Caco-2 (cell line): ENCODE measurements around the gene STIM2. TPM values are rescaled to one million over a fixed set of nuclear protein-coding genes. Genes with fewer than 3 reads are reported as not detected.

Experiments used
- BruUV-seq: library from RNA; stranded (reverse); fragments of 400-500 nt; replicated peaks from 2 replicates; lab custom pipeline; 2021; lab: Mats Ljungman, UMichigan
- CTCF ChIA-PET: fragments of 300-600 bp; sonication (Branson Sonifier 250); formaldehyde crosslinking; loops from one replicate; lab custom pipeline; 2022; ENCODE audit warnings: antibody characterized with exemption; lab: Charles Lee
- POLR2A ChIA-PET: fragments of 300-600 bp; sonication (Branson Sonifier 250); formaldehyde crosslinking; loops from one replicate; lab custom pipeline; 2022; ENCODE audit warnings: antibody characterized with exemption; lab: Charles Lee
- DNase-seq, 2 experiments: peaks; one replicate each; pipeline versions ENCODE4 v3.0.0 to v3.0.0-alpha.2; 2020 to 2022
- H3K27me3 ChIP-seq: replicated peaks from 2 replicates; pipeline ENCODE4 v1.6.0; 2011; ENCODE audit warnings: low read length; ENCODE audit not compliant: control insufficient read depth, insufficient read depth
- H3K36me3 ChIP-seq: 2 replicates; pipeline ENCODE4 v1.5.1; 2011; ENCODE audit warnings: low read length; ENCODE audit not compliant: control insufficient read depth, insufficient read depth
- H3K4me1 ChIP-seq: fragments of 250-450 bp; sonication (Bioruptor Pico); 2 replicates; pipeline ENCODE4 v1.5.1; 2020; ENCODE audit warnings: mild to moderate bottlenecking
- H3K4me3 ChIP-seq: 2 replicates; pipeline ENCODE4 v1.5.1; 2011; ENCODE audit warnings: low read depth, mild to moderate bottlenecking, control low read depth, low read length
- H3K9me3 ChIP-seq: fragments of 250-450 bp; sonication (Bioruptor Pico); 2 replicates; pipeline ENCODE4 v1.5.1; 2020; ENCODE audit warnings: mild to moderate bottlenecking, moderate library complexity
- H3K27ac Mint-ChIP-seq: one replicate; pipeline ENCODE4 v1.8.0; 2022; ENCODE audit warnings: mixed read lengths; ENCODE audit not compliant: unreplicated experiment
- H3K27me3 Mint-ChIP-seq: one replicate; pipeline ENCODE4 v1.8.0; 2022; ENCODE audit warnings: mixed read lengths; ENCODE audit not compliant: insufficient read depth, unreplicated experiment
- H3K36me3 Mint-ChIP-seq: one replicate; pipeline ENCODE4 v1.8.0; 2022; ENCODE audit warnings: mild to moderate bottlenecking, mixed read lengths; ENCODE audit not compliant: insufficient read depth, unreplicated experiment
- H3K4me1 Mint-ChIP-seq: one replicate; pipeline ENCODE4 v1.8.0; 2022; ENCODE audit warnings: low read depth, mixed read lengths; ENCODE audit not compliant: unreplicated experiment
- H3K4me3 Mint-ChIP-seq: one replicate; pipeline ENCODE4 v1.8.0; 2022; ENCODE audit warnings: mild to moderate bottlenecking, moderate library complexity, mixed read lengths; ENCODE audit not compliant: unreplicated experiment
- H3K9me3 Mint-ChIP-seq: one replicate; pipeline ENCODE4 v1.8.0; 2022; ENCODE audit warnings: mixed read lengths; ENCODE audit not compliant: unreplicated experiment
- CTCF ChIP-seq, 2 experiments: fragments of 200-600 bp in 1 of 2; IDR thresholded peaks; 1 replicate in 1 of 2; 2 replicates in 1 of 2; pipeline versions ENCODE4 v1.5.1 to v1.8.0; 2011 to 2022; ENCODE audit warnings: antibody characterized with exemption in 1 of 2, control low read depth in 1 of 2, inconsistent platforms in 1 of 2, low read depth in 1 of 2, low read length in 1 of 2, mild to moderate bottlenecking in 1 of 2, moderate library complexity in 1 of 2; ENCODE audit not compliant: insufficient read depth in 1 of 2, severe bottlenecking in 1 of 2, unreplicated experiment in 1 of 2
- intact Hi-C: fragments of 100-400 bp; cut with micrococcal nuclease; formaldehyde crosslinking; loops from one replicate; pipeline ENCODE4 v1.10.0; 2022; ENCODE audit not compliant: unreplicated experiment
- total RNA-seq: library from RNA; stranded (reverse); gene quantifications from 2 replicates; pipeline ENCODE4 v1.2.3, GENCODE V29; 2022

STIM2 gene
- total RNA-seq, 1 experiment from 2014 or later: 27.2 TPM

GRCh38 chr4:27007507-27007906, 146.9 kb downstream of the STIM2 start:
- BruUV-seq: no TSS peak
- no peaks in the 10 kb centered on the region for H3K9me3 Mint-ChIP-seq

GRCh38 chr4:27008679-27009078, 148.0 kb downstream of the STIM2 start:
- intact Hi-C loops: no loop called here
- POLR2A ChIA-PET: no interaction called here

More at GRCh38 chr4:27007507-27007906, 146.9 kb downstream of the STIM2 start:
- Mint-ChIP-seq H3K4me3 (no peak overlapping the region), H3K36me3 (no peaks in the 10 kb centered on the region), H3K27me3 (no peaks in the 10 kb centered on the region), H3K4me1 (no peaks in the 10 kb centered on the region), H3K27ac (no peak overlapping the region)
- Histone ChIP-seq H3K9me3 (no peaks in the 10 kb centered on the region), H3K36me3 (no peaks in the 10 kb centered on the region), H3K4me1 (no peaks in the 10 kb centered on the region), H3K27me3 (no peaks in the 10 kb centered on the region), H3K4me3 (no peak overlapping the region)
- intact Hi-C loops: no loop called here
- CTCF ChIA-PET: no interaction called here
- POLR2A ChIA-PET: no interaction called here
- no peak for TF ChIP-seq CTCF (IDR thresholded peaks at IDR 0.05; ENCODE audit: insufficient read depth in 1 of 2, low read depth in 1 of 2, low read length in 1 of 2, severe bottlenecking in 1 of 2, unreplicated experiment in 1 of 2)
- DNase-seq: no peak

GRCh38 chr4:27009539-27009938, 148.9 kb downstream of the STIM2 start:
- CTCF ChIA-PET: no interaction called here
- H3K4me3 Mint-ChIP-seq: no peak overlapping the region

More at GRCh38 chr4:27008679-27009078, 148.0 kb downstream of the STIM2 start:
- H3K36me3 ChIP-seq: no peaks in the 10 kb centered on the region
- DNase-seq: no peak
- H3K9me3 Mint-ChIP-seq: no peaks in the 10 kb centered on the region
- no peak overlapping the region for H3K4me3 Mint-ChIP-seq
- H3K4me1 Mint-ChIP-seq: no peaks in the 10 kb centered on the region
- H3K27me3 ChIP-seq: no peaks in the 10 kb centered on the region
- H3K36me3 Mint-ChIP-seq: no peaks in the 10 kb centered on the region
- no peak overlapping the region for H3K4me3 ChIP-seq
- no peaks in the 10 kb centered on the region for H3K9me3 ChIP-seq
- no peak overlapping the region for H3K27ac Mint-ChIP-seq
- CTCF ChIA-PET: no interaction called here
- no TSS peak for BruUV-seq
- H3K4me1 ChIP-seq: no peaks in the 10 kb centered on the region
- TF ChIP-seq CTCF (IDR thresholded peaks at IDR 0.05; ENCODE audit: insufficient read depth in 1 of 2, low read depth in 1 of 2, low read length in 1 of 2, severe bottlenecking in 1 of 2, unreplicated experiment in 1 of 2): no peak
- H3K27me3 Mint-ChIP-seq: no peaks in the 10 kb centered on the region

More at GRCh38 chr4:27009539-27009938, 148.9 kb downstream of the STIM2 start:
- Histone ChIP-seq H3K4me1 (no peaks in the 10 kb centered on the region), H3K27me3 (no peaks in the 10 kb centered on the region), H3K4me3 (no peak overlapping the region), H3K9me3 (no peaks in the 10 kb centered on the region), H3K36me3 (no peaks in the 10 kb centered on the region)
- no peak for DNase-seq
- Mint-ChIP-seq H3K27ac (no peak overlapping the region), H3K36me3 (no peaks in the 10 kb centered on the region), H3K9me3 (no peaks in the 10 kb centered on the region), H3K4me1 (no peaks in the 10 kb centered on the region), H3K27me3 (no peaks in the 10 kb centered on the region)
- no TSS peak for BruUV-seq
- no peak for TF ChIP-seq CTCF (IDR thresholded peaks at IDR 0.05; ENCODE audit: insufficient read depth in 1 of 2, low read depth in 1 of 2, low read length in 1 of 2, severe bottlenecking in 1 of 2, unreplicated experiment in 1 of 2)
- POLR2A ChIA-PET: no interaction called here
- intact Hi-C loops: no loop called here
